GM19193 (cell line): ENCODE results near the gene TMEM72.

Source experiments
- POLR2A ChIP-seq: IDR thresholded peaks from 4 replicates; pipeline ENCODE4 v1.6.1; 2011; ENCODE audit not compliant: insufficient read depth, insufficient read length; ENCODE audit errors: extremely low read depth

TMEM72 gene

DNA sequence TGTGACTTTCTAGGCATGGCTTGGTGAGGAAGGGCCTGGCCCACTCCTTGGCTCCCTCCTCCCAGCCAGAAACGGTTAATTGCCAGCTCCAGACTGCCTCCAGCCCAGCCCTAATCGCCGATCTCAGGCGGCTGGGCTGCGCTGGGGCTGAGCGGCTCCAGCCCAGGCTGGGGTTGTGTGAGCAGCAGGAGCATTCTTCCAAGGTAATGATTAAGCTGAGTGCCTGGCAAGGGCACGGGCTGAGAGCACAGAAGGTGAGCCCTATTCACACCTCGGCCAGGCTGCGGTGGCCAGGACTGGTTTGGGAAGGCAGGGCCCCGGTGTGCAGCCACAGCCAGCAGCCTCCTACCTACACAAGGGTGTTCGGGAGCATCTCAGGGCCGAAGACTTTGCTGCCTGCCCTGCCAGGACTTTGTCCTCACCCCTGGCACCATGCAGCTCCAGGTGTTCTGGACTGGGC lies at the start of gene TMEM72:
TSS of gene TMEM72 (plus strand) at position 257 of the 460 bp plus-strand sequence. CDS start at position 433, 176 bp downstream.
- TF ChIP-seq POLR2A: no peak

DNA sequence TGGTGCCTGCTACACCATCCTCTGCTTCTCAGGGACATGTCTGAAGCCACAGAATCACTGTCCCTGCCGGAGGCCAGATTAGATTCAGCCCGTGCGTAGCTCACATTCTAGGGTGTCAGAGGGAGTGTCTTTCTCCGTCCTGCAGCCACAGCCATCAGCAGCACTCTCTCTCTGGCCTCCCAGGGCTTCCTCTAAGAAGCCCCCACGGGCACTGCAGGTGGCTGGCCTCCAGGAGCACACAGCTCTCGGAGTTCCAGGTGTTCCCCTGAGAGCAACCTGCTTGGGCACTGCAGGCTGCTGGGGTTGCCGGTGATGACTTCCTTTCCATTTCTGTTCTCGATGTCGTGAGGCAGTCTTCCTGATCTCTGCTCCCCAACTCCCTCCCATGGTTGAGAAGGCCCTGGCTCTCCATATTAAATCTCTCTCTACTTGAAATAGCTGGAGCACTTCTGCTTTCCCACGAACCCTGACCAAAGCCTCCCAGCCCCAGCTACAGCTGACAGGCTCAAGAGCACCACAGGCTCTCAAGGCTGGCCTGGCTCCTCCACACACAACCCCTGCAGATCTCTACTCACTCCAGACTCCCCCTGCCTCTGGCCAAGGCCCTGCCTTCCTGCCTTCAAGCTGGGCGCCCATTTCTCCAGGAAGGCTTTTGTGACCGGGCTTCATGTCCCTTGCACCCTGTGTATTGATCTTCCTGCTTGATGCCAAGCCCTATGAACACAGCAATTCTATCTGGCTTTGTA lies 49.0 kb upstream of the TMEM72 start:
- no peak for TF ChIP-seq POLR2A

DNA sequence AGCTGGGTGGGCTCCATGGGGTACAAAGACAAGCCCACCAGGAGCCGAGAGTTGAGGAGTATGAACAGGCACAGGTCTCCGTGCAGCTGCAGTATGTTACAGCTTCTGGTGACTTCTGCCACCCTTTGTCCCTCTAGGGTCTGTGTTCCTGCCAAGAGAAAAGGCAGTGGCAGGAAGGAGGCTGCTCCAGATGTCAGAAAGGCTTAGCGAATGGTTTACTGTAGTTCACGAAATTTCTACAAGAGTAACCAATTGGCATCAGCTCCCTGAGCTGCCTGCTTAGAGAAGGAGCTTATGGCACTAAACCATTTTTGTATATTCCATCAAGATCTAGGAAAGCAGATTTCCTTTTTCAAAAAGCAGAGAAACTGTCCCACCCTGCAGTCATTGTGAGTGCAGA lies 48.2 kb upstream of the TMEM72 start:
- TF ChIP-seq POLR2A: no peak

DNA sequence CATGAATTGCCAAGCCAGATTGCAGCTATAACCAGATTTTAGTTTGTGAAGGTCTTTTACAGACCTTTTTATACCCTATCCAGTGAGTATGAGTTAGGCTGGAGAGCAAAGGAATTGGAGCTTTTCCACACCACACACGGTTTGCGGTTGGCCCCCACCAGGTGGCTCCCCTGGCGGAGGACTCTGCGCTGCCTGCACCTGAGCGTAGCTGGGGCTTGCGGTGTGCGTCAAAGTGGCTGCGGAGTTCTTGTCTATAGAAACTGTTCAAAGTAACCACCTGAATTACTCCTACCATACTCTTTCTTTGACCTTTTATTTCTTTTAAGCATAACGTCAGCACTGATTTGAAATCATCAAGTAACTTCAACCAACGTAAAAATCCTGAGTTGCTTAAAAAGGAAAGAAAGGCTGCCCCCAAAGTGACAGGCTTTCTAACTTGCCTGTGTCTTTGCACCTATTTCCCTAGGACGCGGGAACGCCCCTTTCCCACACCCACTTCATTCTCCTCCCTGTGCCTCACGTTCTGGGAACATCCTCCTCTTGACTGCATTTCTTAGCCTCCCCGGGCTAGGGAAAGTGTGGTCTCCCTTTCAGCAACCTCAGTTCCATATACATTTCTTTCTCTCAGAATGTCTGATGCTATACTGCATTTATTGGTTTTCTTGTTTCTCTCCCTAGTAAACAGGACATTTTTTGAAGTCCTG lies 47.6 kb upstream of the TMEM72 start:
- TF ChIP-seq POLR2A: no peak

DNA sequence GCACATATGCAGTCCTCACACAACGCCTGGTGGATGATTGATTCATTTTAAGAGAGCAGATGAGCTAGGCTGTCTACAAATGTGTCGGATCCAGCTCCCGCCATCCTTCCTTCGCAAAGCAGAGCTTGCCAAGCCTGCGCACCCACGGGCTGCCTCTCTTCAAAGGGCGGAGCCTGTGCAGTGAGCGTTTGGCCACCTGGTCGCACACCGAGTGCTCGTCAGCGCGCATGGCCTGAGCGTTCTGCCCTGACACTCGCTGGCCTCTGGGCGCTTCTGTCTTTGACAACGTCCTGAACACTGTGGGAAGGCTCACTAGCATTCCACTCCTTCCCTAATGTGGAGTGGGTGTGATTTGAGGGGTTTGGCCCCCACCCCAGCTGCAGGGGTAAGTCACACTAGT lies 47.1 kb upstream of the TMEM72 start:
- no peak for TF ChIP-seq POLR2A

DNA sequence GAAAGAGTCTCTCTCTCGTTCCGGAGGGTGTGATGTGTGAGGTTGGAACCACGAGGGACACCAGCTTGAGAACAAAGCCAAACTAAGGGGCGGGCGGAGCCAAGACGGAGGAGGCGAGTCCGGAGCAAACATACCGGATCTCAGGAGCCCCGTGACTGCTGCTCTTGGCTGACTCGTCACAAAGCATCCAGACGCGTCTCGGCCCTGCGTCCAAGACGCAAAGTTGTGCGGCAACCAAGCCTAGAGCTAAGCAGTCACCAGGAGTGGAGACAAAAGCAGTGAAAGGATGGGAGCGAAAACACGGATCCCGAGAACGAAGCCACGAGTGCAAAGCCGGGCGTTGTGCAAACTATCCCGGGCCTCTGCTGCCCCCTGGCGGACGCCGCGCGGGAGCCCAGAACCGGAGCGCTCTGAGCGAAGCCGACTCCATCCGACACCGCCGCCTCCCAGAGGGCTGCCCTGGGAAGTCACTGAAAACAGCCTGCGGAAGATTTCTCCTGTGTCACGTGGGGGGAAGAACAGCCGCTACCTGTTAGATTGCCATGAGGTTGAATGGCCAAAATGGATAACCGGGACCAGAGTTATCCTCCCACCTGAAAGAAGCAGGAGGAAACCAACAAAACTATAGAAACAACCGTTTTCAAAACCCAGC lies 46.4 kb upstream of the TMEM72 start:
- TF ChIP-seq POLR2A: no peak

DNA sequence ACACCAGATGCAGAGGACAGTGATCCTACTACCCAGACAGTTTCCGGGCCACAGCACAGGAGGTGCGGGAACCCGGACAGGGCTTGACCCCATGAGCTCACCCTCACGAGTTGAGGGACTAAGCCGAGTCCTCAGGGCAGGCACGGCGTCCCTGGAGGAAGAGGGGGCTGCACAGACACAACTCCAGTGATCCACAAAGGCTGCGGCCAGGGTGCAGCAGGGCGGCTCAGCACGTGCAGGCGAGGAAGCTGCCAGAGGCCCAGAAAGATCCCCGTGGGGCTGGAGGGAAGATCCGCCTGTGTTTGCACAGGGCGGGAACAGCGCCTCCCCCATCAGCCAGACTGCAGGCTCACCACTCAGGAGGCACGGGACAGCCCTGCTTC lies 45.9 kb upstream of the TMEM72 start:
- no peak for TF ChIP-seq POLR2A

DNA sequence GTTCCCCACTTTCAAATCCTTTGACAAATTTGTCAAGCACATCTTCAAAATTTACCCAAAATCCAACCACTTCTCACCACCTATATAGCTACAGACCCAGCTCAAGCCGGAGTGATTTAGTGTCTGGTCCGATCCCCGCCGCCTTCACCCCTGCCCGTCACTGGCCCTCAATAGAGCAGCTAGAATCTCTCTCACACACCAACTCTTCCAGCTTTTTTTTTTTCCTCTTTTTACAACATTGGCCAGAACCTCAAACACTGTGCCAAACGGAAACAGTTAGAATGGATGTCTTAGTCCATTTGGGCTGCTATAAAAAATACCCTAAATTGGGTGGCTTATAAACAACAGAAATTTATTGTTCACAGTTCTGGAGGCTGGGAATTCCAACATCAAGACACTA lies 41.1 kb upstream of the TMEM72 start:
- TF ChIP-seq POLR2A: no peak

DNA sequence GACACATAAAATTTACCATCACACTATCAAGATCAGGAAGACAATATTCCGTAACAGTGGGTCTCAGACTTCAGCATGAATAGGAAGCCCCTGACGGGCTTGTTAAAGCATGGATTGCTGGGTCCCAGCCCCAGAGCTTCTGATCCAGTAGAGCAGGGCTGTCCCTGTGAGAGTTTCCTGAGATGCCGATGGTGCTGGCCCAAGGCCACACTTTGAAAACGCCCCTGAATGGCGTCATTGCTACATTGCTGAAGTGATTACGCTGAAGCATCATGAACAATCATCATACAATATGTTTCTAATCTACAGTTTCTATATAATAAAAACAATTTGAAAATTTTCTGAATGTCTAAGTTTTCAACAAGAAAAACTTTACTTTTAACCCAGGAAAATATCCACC lies 38.0 kb upstream of the TMEM72 start:
- no peak for TF ChIP-seq POLR2A

DNA sequence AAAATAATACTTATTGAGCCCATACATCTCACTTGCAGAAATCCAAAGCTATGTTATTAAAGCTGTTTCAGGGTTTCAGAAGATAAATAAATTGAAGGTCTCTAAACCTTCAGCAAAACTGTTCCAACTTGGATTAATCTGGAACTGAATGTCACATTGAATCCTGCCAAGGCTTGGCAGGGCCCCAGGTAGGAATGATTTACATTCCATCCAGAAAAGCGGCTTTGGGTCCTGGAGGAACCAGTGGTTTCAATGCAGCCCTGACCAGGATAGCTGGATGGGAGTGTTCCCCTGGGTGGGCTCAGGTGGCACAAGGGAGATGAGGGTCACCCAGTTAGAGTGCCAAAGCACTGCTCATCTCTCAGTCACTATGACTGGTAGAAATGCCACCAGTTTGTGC lies 37.0 kb upstream of the TMEM72 start:
- no peak for TF ChIP-seq POLR2A

DNA sequence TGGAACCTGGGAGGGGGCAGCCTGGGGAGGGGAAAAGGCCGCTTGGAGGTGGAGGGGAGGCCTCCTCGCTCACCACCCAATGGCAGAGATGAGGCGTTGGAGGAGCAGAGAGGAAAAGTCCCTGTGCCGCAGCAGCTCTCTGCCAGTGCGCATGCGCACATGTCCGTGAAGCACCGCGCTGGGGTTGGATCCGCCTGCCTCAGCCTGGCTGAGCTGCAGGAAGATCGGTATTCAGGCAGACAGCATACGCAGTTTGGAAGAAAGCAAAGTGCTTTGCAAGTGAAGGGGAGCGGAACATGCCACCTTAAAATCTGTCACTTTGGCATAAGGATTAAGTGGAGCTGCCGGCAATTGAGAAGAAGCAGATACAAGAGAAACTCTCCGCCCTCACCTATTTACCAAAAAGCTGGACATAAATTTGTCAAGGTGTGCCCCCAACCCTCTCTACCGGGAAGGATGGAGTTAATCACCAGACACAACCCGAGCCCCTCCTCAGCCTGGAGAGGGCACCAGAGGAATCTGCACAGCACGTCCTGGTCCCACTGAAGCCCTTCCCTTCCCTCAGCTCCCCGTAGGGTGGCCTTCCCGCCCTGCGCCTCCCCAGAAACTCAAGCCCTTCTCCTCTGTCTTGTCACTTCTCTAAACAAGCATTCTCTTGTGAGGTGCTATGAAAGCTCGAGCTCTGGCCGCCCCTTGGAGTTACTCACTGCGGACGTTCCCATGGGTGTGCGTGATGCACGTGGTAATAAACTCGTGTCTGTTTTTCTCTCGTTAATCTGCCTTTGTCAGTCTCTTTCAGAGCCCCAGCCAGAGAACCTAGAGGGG lies 32.2 kb upstream of the TMEM72 start:
- no peak for TF ChIP-seq POLR2A

DNA sequence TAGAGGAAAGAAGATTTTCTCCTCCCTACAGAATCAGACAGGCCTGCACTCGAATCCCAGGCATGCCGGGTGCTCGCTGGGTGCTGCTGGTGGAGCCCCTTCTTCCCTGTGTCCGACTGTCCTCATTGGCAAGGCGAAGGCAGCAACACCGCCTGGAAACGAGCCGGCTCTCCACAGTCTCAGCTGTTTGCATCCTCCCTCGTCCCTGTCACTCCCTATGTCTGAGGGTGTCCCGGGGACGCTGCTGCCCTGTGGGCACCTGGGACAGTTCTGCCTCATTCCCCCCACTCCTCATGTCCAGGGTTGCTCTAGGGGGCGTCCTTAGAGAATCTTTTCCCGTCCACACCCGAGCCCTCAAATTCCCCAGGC lies 31.6 kb upstream of the TMEM72 start:
- no peak for TF ChIP-seq POLR2A

DNA sequence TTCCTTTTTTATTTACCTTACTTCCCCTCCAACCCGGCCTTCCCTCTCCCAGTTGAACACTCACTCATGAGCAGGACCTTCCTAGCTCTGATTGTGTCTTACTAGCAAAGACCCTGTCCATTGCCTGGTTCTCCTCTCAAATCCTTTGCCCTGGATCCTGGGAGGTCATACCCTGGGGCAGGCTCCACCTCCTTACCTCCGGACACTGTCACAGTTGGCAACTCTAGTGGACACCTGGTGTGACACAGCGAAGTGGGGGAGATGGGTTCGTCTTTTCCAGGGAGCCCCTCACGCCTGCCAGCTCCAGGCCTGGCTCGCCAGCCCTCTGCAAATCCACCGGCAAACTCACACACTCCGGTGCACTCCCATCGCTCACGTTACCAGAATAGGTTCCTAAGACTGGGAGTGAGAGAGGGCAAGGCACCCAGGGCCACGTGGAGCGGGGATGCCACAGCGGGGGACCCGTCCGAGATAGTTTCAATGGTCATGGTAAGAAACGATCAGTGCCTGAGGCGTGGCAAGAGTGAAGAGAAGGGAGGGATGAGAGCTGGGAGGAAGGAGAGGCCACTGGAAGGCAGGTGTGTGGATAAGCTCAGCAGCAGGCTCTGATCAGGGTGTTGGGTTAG lies 30.9 kb upstream of the TMEM72 start:
- no peak for TF ChIP-seq POLR2A

DNA sequence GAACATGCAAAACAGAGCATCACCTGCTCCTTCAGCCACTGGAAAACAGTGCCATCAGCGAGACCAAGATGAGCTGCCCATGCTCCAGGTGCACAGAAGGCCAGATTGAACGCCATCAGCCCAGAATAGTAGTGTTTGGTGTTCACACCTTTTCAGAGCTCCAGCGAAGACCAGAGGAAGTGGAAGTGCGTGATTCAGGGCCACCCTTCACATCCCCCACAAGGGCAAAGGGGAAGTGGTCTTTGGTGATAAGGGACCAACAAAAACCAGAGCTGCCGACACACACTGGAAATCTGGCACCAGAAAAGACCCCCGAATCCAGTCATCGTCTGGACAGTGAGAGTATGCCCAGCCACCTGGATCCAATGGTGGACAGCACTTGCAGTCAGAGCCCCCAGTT lies 29.5 kb upstream of the TMEM72 start:
- TF ChIP-seq POLR2A: no peak
